Activated naive CD8-positive, alpha-beta T cell treated with anti-CD3 and anti-CD28 coated beads for 36 hours (primary cell): ENCODE measurements around the gene AADACL3. TPM values are rescaled to one million over a fixed set of nuclear protein-coding genes. Genes with fewer than 3 reads are reported as not detected.

Experiments
- DNase-seq: peaks from one replicate; pipeline ENCODE4 v3.0.0; 2021
- H3K27ac Mint-ChIP-seq: one replicate; pipeline ENCODE4 v1.8.0; 2022; ENCODE audit warnings: mild to moderate bottlenecking, moderate library complexity, mixed read lengths
- H3K27me3 Mint-ChIP-seq: one replicate; pipeline ENCODE4 v1.8.0; 2022; ENCODE audit warnings: mild to moderate bottlenecking, mixed read lengths
- H3K36me3 Mint-ChIP-seq: one replicate; pipeline ENCODE4 v1.8.0; 2021; ENCODE audit warnings: mild to moderate bottlenecking, mixed read lengths
- H3K4me1 Mint-ChIP-seq: one replicate; pipeline ENCODE4 v1.8.0; 2021; ENCODE audit warnings: mixed read lengths
- H3K4me3 Mint-ChIP-seq: one replicate; pipeline ENCODE4 v1.8.0; 2022; ENCODE audit warnings: mild to moderate bottlenecking, moderate library complexity, mixed read lengths
- H3K9me3 Mint-ChIP-seq: one replicate; pipeline ENCODE4 v1.8.0; 2022; ENCODE audit warnings: mixed read lengths
- total RNA-seq, 2 experiments: library from RNA; stranded (reverse); gene quantifications; one replicate each; pipeline ENCODE4 v1.2.3, GENCODE V29; 2021

The AADACL3 gene
- total RNA-seq, 2 experiments from 2014 or later: not detected

DNA sequence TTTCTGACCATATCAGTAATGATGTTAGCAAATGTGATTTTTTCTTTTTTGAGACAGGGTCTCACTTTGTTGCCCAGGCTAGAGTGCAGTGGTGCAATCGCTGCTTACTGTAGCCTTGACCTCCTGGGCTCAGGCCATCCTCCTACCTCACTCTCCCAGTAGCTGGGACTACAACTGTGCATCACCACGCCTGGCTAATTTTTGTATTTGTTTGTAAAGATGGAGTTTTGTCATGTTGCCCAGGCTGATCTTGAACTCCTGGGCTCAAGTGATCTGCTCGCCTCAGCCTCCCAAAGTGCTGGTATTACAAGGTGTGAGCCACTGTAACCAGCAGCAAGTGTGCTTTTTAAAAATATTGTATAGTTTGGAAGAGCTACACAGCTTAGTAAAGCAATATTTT, 26.0 kb downstream of the AADACL3 start:
- Mint-ChIP-seq H3K9me3 (peaks cover 2% of the 10 kb centered on the region), H3K36me3 (no peaks in the 10 kb centered on the region), H3K4me1 (peaks cover 2% of the 10 kb centered on the region)

DNA sequence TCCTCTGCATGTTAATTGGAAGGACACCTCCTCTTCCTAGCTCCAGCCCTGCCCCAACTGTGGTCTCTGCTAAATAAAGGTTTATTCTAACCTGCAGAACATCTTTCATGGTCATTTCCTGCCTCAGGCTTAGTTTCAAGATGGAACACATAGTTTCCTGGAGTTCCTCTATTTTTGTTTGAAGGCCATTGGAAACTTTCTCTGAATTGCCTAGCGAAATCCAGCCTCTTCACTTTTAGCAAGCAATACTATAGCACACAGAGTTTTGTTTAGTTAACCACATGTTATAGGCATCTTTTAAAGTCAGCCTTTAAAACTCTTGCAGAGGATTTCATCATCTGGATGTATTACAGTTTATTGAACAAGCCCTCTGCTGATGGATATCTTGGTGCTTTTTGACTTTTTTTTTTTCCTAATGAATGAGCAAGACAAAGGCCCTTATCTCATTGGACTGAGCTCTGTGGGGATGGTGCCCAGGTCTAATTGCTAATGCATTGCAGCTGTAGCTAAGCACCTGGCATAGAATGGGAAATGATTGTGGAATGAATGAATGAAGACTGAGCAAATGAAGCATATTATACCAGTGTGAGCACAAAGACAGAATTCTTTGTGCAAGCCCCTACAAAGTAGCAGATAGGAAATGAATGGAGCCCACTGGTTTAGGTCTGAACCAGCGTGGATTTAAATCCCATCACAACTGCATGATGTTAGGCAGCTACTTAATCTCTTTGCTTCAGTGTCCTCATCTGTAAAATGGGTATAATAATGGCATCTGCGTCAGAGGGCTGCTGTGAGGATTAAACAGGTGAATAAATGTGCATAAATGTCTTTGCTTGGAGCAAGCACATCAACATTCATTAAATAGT, 29.4 kb downstream of the AADACL3 start:
- Mint-ChIP-seq H3K9me3 (peaks cover 18% of the 10 kb centered on the region), H3K4me3 (no peak overlapping the region), H3K4me1 (peaks cover 2% of the 10 kb centered on the region), H3K36me3 (no peaks in the 10 kb centered on the region), H3K27me3 (peaks cover 53% of the 10 kb centered on the region), H3K27ac (no peak overlapping the region)
- DNase-seq: no peak

More for the DNA sequence above, 26.0 kb downstream of the AADACL3 start:
- H3K4me3 Mint-ChIP-seq: no peak overlapping the region
- peaks cover 38% of the 10 kb centered on the region for H3K27me3 Mint-ChIP-seq
- H3K27ac Mint-ChIP-seq: no peak overlapping the region
- no peak for DNase-seq

DNA sequence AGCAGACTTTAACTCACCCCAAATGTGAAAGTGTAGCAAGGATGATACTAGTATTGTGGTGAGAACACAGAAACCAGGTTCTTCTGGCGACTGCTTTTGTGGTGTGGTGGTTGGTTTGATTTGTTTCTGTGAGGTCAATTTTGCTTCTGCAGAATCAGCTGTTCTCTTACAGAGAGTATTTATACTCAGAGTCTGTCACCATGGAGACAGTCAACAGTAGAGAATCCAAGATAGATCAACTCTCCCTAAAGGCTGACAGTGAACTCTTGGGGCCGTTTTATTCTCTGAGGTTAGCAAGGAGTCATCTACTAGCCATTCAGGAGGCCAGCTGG, 30.0 kb downstream of the AADACL3 start, which contains the start of gene CFAP107:
CFAP107 (plus strand) TSS at position 209 of the 332 bp plus-strand sequence. CDS start 231 bp downstream, outside the sequence.
- no peak within 1 kb of the TSS for H3K4me3 Mint-ChIP-seq
- peaks cover 56% of the 10 kb centered on the region for H3K27me3 Mint-ChIP-seq
- peaks cover 21% of the 10 kb centered on the region for H3K9me3 Mint-ChIP-seq
- peaks cover 2% of the 10 kb centered on the region for H3K4me1 Mint-ChIP-seq
- H3K36me3 Mint-ChIP-seq: no peaks in the 10 kb centered on the region
- no peak within 1 kb of the TSS for H3K27ac Mint-ChIP-seq
- DNase-seq: no peak

DNA sequence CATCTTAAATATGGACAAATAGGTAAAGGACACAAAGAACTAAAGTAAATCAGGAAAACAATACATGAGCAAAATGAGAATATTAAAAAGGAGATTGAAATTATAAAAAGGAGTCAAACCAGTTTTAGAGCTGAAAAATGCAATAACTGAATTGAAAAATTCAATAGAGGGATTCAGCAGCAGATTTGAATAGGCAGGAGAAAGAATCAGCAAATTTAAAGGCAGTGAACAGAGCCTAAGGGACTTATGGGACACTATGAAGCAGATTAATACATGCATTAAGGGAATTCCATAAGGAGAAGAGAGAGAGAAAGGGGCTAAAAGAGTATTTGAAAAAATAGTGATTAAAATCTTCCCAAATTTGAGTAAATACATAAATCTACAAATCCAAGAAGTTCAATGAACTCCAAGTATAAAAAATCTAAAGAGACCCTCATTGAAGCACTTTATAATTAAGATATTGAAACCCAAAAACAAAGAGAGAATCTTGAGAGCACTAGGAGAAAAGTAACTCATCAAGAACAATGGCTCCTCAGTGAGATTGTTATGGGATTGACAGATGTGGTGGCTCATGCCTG, 33.0 kb downstream of the AADACL3 start:
- H3K9me3 Mint-ChIP-seq: peaks cover 21% of the 10 kb centered on the region
- H3K27ac Mint-ChIP-seq: no peak overlapping the region

DNA sequence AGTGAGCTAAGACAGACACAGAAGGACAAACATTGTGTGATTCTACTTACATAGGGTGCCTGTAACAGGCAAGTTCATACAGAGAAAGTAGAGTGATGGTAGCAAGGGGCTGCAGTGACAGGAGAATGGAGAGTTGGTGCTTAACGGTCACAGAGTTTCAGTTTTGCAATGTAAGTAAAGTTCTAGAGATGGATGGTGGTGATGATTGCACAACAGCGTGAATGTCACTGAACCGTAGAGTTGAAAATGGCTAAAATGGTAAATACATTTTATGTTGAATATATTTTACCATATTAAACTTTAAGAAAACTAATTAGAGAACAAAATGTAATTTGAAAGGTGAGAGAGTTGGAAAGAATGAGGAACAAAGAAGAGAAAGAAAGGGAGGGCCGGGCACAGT, 38.8 kb downstream of the AADACL3 start:
- no peaks in the 10 kb centered on the region for H3K4me1 Mint-ChIP-seq
- peaks cover 30% of the 10 kb centered on the region for H3K27me3 Mint-ChIP-seq
- H3K27ac Mint-ChIP-seq: no peak overlapping the region
- DNase-seq: no peak
- H3K4me3 Mint-ChIP-seq: no peak overlapping the region
- H3K9me3 Mint-ChIP-seq: peaks cover 6% of the 10 kb centered on the region
- H3K36me3 Mint-ChIP-seq: no peaks in the 10 kb centered on the region

More for the DNA sequence above, 33.0 kb downstream of the AADACL3 start:
- H3K4me3 Mint-ChIP-seq: no peak overlapping the region
- H3K36me3 Mint-ChIP-seq: no peaks in the 10 kb centered on the region
- peaks cover 2% of the 10 kb centered on the region for H3K4me1 Mint-ChIP-seq
- peaks cover 62% of the 10 kb centered on the region for H3K27me3 Mint-ChIP-seq
- DNase-seq: no peak

DNA sequence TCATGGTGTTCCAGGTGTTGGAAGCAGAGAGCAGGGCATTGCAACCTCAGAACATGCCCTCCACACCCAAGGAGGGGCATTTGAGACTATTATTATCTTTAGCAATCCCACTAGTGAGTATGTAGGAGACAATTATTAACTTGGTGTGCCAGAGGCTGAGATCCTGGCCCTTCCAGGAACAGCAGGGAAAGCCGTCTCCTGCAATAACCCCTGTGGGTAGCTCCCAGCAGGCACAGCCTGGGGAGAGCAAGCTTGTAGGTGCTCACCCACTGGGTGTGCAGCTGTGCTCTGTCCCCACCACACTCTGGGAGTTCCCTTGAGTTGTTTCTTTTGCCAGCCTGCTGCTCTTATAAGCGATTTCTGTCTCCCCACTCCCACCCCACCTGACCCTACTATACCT, 40.4 kb downstream of the AADACL3 start:
- H3K27me3 Mint-ChIP-seq: peaks cover 24% of the 10 kb centered on the region
- H3K4me3 Mint-ChIP-seq: no peak overlapping the region
- no peaks in the 10 kb centered on the region for H3K4me1 Mint-ChIP-seq
- no peaks in the 10 kb centered on the region for H3K9me3 Mint-ChIP-seq
- no peak overlapping the region for H3K27ac Mint-ChIP-seq
- DNase-seq: no peak
- H3K36me3 Mint-ChIP-seq: no peaks in the 10 kb centered on the region

DNA sequence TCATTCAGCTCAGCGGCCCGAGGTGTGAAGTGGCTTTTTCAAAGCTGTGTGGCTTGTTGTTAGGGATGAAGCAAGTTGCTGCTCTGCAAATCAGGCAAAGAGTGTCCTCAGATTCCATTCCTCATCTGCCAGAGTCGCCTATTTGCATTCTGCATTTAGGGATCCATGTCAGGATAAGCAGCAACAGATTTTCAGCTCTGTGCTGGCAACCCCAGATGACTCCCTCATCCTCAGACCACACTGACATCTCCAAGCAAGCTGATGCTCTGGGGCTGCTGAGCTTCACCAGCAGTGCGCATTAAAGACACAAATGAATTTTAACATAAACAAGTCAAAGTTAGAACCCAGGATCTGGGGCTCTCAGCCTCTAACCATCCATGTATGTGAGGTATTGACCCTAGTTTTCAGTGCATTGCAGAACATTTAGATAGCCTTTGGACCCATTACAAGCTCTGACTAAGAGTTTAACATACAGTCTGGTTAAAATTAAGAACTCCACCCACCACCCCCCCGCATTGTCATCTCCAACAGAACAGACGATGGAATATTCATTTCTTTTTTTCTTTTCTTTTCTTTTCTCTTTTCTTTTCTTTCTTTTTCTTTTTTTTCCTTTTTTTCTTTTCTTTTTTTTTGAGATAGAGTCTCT, 41.0 kb downstream of the AADACL3 start:
- Mint-ChIP-seq H3K9me3 (no peaks in the 10 kb centered on the region), H3K27me3 (peaks cover 18% of the 10 kb centered on the region), H3K4me3 (no peak overlapping the region), H3K4me1 (no peaks in the 10 kb centered on the region), H3K27ac (no peak overlapping the region), H3K36me3 (no peaks in the 10 kb centered on the region)
- no peak for DNase-seq

DNA sequence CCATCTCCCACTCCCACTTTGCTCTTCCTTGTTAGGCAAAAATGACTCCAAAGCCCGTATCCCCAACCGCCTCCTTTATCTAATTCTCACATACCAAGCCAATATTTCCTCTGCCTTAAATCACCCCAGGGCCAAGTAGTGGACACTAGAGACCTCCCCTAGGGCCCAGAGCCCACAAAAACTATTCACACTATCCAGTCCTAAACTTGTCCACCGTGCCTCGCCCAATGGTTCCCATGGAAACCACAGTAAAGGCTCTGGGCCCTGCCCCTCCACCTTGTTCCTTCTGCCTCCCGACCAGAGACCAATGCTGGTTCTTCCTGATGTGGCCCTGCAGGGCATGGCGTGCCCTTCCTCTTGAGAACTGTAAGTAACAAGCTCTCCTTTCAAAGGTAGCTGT, 41.9 kb downstream of the AADACL3 start:
- DNase-seq: no peak
- Mint-ChIP-seq H3K36me3 (no peaks in the 10 kb centered on the region), H3K4me1 (no peaks in the 10 kb centered on the region), H3K27ac (no peak overlapping the region), H3K9me3 (no peaks in the 10 kb centered on the region), H3K27me3 (peaks cover 17% of the 10 kb centered on the region), H3K4me3 (no peak overlapping the region)

DNA sequence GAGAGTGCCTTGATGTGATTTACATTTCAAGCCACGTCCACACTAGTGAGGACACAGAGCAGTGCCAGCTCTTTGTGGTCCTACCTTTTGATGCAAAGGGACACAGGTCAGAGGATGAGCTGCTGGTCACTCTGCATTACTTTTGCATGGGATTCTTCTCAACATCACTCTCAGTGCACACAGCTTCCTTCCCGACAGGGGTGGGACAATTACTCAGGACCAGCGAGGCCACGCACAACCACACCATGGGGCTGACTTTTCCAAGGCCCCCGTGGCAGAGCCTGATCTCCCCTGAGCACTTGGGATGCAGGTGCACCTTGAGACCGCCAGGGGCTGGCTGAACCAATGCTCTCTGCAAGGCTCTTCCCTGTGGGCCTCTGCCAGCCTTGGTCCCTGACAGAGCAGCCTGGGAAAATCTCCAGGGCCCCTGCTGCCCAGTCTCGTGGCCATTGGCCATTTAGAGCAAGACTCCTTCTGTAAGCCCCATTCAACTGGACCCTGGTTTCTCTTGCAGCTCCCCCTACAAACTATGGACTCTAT, 44.4 kb downstream of the AADACL3 start:
- Mint-ChIP-seq H3K9me3 (no peaks in the 10 kb centered on the region), H3K27me3 (peaks cover 16% of the 10 kb centered on the region), H3K36me3 (no peaks in the 10 kb centered on the region), H3K4me3 (no peak overlapping the region), H3K27ac (no peak overlapping the region), H3K4me1 (no peaks in the 10 kb centered on the region)
- no peak for DNase-seq

DNA sequence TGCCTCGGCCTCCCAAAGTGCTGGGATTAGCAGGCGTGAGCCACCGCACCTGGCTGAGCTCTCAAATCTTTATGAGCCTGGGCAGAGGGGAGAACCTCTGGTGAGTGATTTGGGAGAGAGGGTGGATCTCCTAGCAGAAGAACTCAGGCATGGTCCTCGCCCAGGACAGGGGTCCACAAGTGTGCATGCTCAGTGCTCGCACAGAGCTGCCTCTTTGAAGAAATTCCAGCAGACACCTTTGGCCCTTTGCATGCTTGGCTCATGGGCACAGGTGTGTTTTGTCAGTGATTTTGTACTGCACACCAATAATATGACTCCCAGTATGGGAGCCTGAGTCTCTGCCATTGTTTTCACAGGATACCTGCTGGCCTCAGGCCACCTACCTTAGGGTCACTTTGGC, 45.9 kb downstream of the AADACL3 start:
- peaks cover 17% of the 10 kb centered on the region for H3K27me3 Mint-ChIP-seq
- H3K36me3 Mint-ChIP-seq: no peaks in the 10 kb centered on the region
- no peaks in the 10 kb centered on the region for H3K4me1 Mint-ChIP-seq
- DNase-seq: no peak
- no peak overlapping the region for H3K4me3 Mint-ChIP-seq
- no peaks in the 10 kb centered on the region for H3K9me3 Mint-ChIP-seq
- H3K27ac Mint-ChIP-seq: no peak overlapping the region

DNA sequence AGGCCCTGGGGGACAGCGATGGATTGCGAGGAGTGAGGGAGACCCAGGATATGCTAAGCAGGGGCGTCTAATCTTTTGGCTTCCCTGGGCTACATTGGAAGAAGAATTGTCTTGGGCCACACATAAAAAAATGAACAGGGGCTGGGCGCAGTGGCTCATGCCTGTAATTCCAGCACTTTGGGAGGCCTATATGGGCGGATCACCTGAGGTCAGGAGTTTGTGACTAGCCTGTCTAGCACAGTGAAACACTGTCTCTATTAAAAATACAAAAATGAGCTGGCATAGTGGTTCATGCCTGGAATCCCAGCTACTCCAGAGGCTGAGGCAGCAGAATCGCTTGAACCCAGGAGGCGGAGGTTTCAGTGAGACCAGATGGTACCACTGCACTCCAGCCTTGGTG, 46.9 kb downstream of the AADACL3 start:
- H3K4me3 Mint-ChIP-seq: no peak overlapping the region
- no peaks in the 10 kb centered on the region for H3K4me1 Mint-ChIP-seq
- no peaks in the 10 kb centered on the region for H3K9me3 Mint-ChIP-seq
- no peak for DNase-seq
- H3K27me3 Mint-ChIP-seq: peaks cover 23% of the 10 kb centered on the region
- H3K27ac Mint-ChIP-seq: no peak overlapping the region
- no peaks in the 10 kb centered on the region for H3K36me3 Mint-ChIP-seq

DNA sequence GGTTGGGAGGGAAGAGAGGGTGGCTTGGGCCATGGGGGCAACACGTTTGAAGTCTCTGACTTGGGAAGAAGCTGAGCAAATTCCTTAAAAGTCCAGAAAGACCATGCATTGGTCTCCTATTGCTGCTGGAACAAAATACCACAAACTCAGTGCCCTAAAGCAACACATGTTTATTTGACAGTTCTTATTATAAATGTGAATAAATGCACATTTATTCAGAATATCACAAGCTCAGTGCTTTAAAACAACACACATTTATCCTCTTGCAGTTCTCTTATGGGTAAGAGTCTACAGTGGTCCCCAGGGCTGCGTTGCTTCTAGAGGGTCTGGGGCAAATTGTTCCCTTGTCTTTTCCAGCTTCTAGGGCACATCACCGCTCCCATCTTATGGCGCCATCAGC, 47.6 kb downstream of the AADACL3 start:
- Mint-ChIP-seq H3K4me3 (no peak overlapping the region), H3K9me3 (no peaks in the 10 kb centered on the region), H3K27me3 (peaks cover 19% of the 10 kb centered on the region), H3K4me1 (no peaks in the 10 kb centered on the region), H3K27ac (no peak overlapping the region), H3K36me3 (no peaks in the 10 kb centered on the region)
- DNase-seq: no peak

DNA sequence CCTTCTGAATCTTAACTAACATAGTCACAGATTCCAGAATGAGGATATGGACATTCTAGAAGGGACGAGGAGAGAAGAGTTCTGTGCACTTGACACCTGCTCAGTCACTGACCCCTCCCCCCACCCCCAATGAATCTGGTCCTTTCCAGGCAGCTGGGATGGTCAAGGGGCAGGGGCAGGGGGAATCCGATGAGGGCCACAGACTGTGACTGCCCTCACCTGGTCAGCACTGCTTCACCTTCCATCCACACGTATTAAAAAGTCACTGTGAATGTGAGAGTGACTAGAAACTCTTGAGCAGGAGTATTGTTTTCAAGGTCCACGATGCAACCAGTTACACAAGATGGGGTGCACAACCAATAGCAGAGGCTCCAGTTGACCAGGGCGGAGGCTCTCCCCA, 48.1 kb downstream of the AADACL3 start:
- H3K27me3 Mint-ChIP-seq: peaks cover 18% of the 10 kb centered on the region
- H3K36me3 Mint-ChIP-seq: no peaks in the 10 kb centered on the region
- no peaks in the 10 kb centered on the region for H3K4me1 Mint-ChIP-seq
- H3K4me3 Mint-ChIP-seq: no peak overlapping the region
- no peaks in the 10 kb centered on the region for H3K9me3 Mint-ChIP-seq
- DNase-seq: no peak
- no peak overlapping the region for H3K27ac Mint-ChIP-seq

DNA sequence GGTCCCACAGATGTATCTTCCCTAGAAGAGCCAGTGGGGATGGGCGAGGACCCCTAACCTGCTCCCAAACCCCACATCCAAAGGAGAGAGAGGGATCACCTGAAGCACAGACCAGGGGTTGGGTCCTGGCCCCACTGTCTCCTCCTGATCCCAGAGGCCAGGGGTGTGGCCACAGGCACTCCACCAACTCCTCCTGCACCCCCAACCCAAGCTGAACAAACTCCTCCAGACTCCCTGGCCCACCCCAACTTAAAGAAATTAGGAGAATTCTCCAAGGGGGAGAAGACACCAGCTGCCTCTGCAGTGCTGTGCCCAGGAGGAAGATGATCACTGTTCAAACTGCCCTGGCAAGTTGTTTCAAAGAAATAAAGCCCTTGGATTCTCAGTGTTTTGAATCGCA, 53.1 kb downstream of the AADACL3 start:
- H3K36me3 Mint-ChIP-seq: no peaks in the 10 kb centered on the region
- no peak for DNase-seq
- no peaks in the 10 kb centered on the region for H3K9me3 Mint-ChIP-seq
- peaks cover 34% of the 10 kb centered on the region for H3K27me3 Mint-ChIP-seq
- no peak overlapping the region for H3K4me3 Mint-ChIP-seq
- no peaks in the 10 kb centered on the region for H3K4me1 Mint-ChIP-seq
- no peak overlapping the region for H3K27ac Mint-ChIP-seq

DNA sequence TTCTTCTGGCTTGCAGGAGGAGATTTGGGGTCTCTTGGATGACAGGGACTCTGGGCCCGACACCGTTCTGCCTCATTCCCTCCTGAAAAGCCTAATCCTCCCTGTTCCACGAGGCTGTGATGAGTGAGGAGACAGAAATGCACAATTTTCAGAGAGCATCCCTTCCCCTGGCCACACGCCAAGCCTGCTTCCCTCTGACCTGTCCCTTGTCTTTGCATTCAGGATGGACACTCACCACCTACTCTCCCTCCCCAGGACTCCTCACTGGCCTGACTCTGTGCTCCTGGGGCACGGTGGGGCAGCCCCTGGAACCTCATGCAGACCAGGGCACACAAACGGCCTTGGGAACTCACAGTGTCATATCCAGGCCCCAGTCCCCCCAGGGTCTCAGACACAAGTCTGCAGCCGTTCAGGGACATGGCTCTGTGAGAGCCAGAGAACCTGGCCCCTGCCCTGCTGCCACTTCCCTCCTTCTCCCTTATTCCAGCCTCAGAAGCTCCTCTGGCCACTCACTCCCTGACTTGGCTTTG, 54.1 kb downstream of the AADACL3 start:
- no peaks in the 10 kb centered on the region for H3K4me1 Mint-ChIP-seq
- no peak for DNase-seq
- no peaks in the 10 kb centered on the region for H3K36me3 Mint-ChIP-seq
- H3K4me3 Mint-ChIP-seq: no peak overlapping the region
- H3K27ac Mint-ChIP-seq: no peak overlapping the region
- peaks cover 39% of the 10 kb centered on the region for H3K27me3 Mint-ChIP-seq
- no peaks in the 10 kb centered on the region for H3K9me3 Mint-ChIP-seq
